ENCODE results near the gene LY6G5C. TPM values are rescaled to one million over a fixed set of nuclear protein-coding genes. Genes with fewer than 3 reads are reported as not detected.
A peak's percentile ranks its signal among the peaks of the same experiment; 100 is the strongest.

Gene LY6G5C
- total and polyA plus RNA-seq, 2 of the 13 experiments (the other 11 are each of a cell fraction or from before 2014, with no cell fraction given): 0.33 to 0.55 TPM

DNA sequence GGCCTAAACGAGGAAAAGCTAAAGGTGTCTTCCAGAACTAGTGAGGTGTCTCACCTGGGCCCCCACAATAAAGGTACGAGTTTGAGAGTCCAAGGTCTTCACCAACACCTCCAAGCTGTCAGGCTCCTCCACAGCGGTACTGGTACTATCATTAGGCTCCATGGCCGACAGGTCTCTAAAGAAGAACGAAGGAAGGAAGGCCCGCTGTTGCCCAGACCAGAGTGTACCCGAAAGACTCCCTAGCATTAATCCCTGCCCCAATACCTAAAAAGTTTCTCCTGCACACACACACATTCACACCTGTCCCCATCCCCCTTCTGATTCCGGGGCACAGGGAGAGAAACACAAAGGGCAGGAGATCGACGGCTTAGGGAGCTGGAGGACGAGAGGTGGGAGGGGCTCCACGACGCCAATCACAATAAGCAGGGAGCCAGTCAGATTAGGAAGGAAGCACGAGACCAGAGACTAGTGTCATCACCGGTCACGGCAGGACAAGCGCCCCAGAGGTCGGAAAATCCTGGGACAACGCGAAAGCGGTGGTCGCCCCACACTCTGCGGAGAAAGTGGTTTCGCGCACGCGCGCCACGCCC is 29.2 kb downstream of the LY6G5C start (continued):
- TF ChIP-seq, protein P1, sequence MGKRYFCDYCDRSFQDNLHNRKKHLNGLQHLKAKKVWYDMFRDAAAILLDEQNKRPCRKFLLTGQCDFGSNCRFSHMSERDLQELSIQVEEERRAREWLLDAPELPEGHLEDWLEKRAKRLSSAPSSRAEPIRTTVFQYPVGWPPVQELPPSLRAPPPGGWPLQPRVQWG (CRISPR knock-in tag; IDR thresholded peaks at IDR 0.05; ENCODE audit: borderline replicate concordance, low read depth): no peak
- TF ChIP-seq ZSCAN31 (CRISPR knock-in tag; IDR thresholded peaks at IDR 0.05; ENCODE audit: low read depth) (no peak), NKX3-1 (CRISPR knock-in tag; IDR thresholded peaks at IDR 0.05) (no peak), DR1 (CRISPR knock-in tag; IDR thresholded peaks at IDR 0.05) (no peak), GZF1 (CRISPR knock-in tag; IDR thresholded peaks at IDR 0.05) (no peak), ZBTB21 (CRISPR knock-in tag; IDR thresholded peaks at IDR 0.05) (no peak), RARA (CRISPR knock-in tag; IDR thresholded peaks at IDR 0.05) (peak; percentile 38; the same call in 1 of the 2 replicates), ZNF3 (CRISPR knock-in tag; IDR thresholded peaks at IDR 0.05) (no peak), ZNF850 (CRISPR knock-in tag; conservative IDR thresholded peaks at IDR 0.05) (no peak), NFYB (CRISPR knock-in tag; IDR thresholded peaks at IDR 0.05) (peak; percentile 59), FOXP1 (IDR thresholded peaks at IDR 0.05) (no peak), FOXP1 (CRISPR knock-in tag; IDR thresholded peaks at IDR 0.05) (0 out of 2 replicates have a peak, but pooled peaks have one; percentile 3), ZNF451 (CRISPR knock-in tag; IDR thresholded peaks at IDR 0.05) (no peak; the same call in 1 of the 2 replicates), HOXA9 (CRISPR knock-in tag; IDR thresholded peaks at IDR 0.05; ENCODE audit: borderline replicate concordance) (0 out of 2 replicates have a peak, but pooled peaks have one; percentile 22), CREM (IDR thresholded peaks at IDR 0.05) (no peak), CREM (CRISPR knock-in tag; IDR thresholded peaks at IDR 0.05) (no peak), AGO1 (IDR thresholded peaks at IDR 0.05; ENCODE audit: low read depth, low read length, poor library complexity, severe bottlenecking) (no peak), CEBPG (CRISPR knock-in tag; IDR thresholded peaks at IDR 0.05) (peak; percentile 8; the same call in 1 of the 2 replicates), NFE2L2 (IDR thresholded peaks at IDR 0.05; ENCODE audit: low read length) (no peak), ARID2 (CRISPR knock-in tag; IDR thresholded peaks at IDR 0.05; ENCODE audit: borderline replicate concordance) (peak; percentile 78; the same call in 1 of the 2 replicates), ZNF746 (CRISPR knock-in tag; IDR thresholded peaks at IDR 0.05) (no peak), ETV5 (CRISPR knock-in tag; IDR thresholded peaks at IDR 0.05; ENCODE audit: borderline replicate concordance) (no peak)
- TF ChIP-seq, protein P2, sequence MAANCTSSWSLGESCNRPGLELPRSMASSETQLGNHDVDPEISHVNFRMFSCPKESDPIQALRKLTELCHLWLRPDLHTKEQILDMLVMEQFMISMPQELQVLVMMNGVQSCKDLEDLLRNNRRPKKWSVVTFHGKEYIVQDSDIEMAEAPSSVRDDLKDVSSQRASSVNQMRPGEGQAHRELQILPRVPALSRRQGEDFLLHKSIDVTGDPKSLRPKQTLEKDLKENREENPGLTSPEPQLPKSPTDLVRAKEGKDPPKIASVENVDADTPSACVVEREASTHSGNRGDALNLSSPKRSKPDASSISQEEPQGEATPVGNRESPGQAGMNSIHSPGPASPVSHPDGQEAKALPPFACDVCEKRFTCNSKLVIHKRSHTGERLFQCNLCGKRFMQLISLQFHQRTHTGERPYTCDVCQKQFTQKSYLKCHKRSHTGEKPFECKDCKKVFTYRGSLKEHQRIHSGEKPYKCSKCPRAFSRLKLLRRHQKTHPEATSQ (CRISPR knock-in tag; IDR thresholded peaks at IDR 0.05; ENCODE audit: borderline replicate concordance): no peak
- TF ChIP-seq, protein P3, sequence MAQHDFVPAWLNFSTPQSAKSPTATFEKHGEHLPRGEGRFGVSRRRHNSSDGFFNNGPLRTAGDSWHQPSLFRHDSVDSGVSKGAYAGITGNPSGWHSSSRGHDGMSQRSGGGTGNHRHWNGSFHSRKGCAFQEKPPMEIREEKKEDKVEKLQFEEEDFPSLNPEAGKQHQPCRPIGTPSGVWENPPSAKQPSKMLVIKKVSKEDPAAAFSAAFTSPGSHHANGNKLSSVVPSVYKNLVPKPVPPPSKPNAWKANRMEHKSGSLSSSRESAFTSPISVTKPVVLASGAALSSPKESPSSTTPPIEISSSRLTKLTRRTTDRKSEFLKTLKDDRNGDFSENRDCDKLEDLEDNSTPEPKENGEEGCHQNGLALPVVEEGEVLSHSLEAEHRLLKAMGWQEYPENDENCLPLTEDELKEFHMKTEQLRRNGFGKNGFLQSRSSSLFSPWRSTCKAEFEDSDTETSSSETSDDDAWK (CRISPR knock-in tag; IDR thresholded peaks at IDR 0.05): no peak
- TF ChIP-seq, protein P4, sequence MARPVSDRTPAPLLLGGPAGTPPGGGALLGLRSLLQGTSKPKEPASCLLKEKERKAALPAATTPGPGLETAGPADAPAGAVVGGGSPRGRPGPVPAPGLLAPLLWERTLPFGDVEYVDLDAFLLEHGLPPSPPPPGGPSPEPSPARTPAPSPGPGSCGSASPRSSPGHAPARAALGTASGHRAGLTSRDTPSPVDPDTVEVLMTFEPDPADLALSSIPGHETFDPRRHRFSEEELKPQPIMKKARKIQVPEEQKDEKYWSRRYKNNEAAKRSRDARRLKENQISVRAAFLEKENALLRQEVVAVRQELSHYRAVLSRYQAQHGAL (CRISPR knock-in tag; IDR thresholded peaks at IDR 0.05; ENCODE audit: not compliant biosample characterization): no peak
- TF ChIP-seq, protein P5, sequence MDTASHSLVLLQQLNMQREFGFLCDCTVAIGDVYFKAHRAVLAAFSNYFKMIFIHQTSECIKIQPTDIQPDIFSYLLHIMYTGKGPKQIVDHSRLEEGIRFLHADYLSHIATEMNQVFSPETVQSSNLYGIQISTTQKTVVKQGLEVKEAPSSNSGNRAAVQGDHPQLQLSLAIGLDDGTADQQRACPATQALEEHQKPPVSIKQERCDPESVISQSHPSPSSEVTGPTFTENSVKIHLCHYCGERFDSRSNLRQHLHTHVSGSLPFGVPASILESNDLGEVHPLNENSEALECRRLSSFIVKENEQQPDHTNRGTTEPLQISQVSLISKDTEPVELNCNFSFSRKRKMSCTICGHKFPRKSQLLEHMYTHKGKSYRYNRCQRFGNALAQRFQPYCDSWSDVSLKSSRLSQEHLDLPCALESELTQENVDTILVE (CRISPR knock-in tag; IDR thresholded peaks at IDR 0.05): no peak
- TF ChIP-seq, protein P6, sequence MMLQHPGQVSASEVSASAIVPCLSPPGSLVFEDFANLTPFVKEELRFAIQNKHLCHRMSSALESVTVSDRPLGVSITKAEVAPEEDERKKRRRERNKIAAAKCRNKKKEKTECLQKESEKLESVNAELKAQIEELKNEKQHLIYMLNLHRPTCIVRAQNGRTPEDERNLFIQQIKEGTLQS (CRISPR knock-in tag; IDR thresholded peaks at IDR 0.05): 0 out of 2 replicates have a peak, but pooled peaks have one; percentile 37
